Heart left ventricle (tissue), 16 donors: Measurements from ENCODE around the gene ANKRD50. TPM values are rescaled to one million over a fixed set of nuclear protein-coding genes. Genes with fewer than 3 reads are reported as not detected.

Experiments
- ATAC-seq, 4 donors: fragments of 200-7000 bp; cut with Tn5 transposase; one replicate each; pipeline ENCODE4 v1.9.1; 2020 to 2022; ENCODE audit warnings: moderate library complexity in 4 of 4, mild to moderate bottlenecking in 3 of 4, moderate number of reproducible peaks in 1 of 4
- DNase-seq, 5 donors: peaks; one replicate each; pipeline ENCODE4 v3.0.0-alpha.2; 2020
- H3K27ac ChIP-seq, 12 donors: fragments of 200-600 bp; sonication (generic) in 4 of 12; one replicate each; pipeline versions ENCODE4 v1.5.0 to v1.8.0; 2016 to 2022; ENCODE audit warnings: mild to moderate bottlenecking in 2 of 12
- H3K27me3 ChIP-seq, 9 donors: fragments of 200-600 bp; sonication (generic) in 2 of 9; one replicate each; pipeline versions ENCODE4 v1.5.1 to v1.8.0; 2016 to 2022; ENCODE audit warnings: mild to moderate bottlenecking in 3 of 9
- H3K36me3 ChIP-seq, 9 donors: fragments of 200-600 bp; sonication (generic) in 2 of 9; one replicate each; pipeline versions ENCODE4 v1.5.0 to v1.8.0; 2018 to 2022; ENCODE audit warnings: mild to moderate bottlenecking in 2 of 9
- H3K4me1 ChIP-seq, 12 donors: fragments of 200-600 bp; sonication (generic) in 4 of 12; one replicate each; pipeline versions ENCODE4 v1.5.0 to v1.8.0; 2016 to 2022; ENCODE audit warnings: mild to moderate bottlenecking in 3 of 12
- H3K4me3 ChIP-seq, 12 donors: fragments of 200-600 bp; sonication (generic) in 4 of 12; one replicate each; pipeline versions ENCODE4 v1.5.0 to v1.8.0; 2017 to 2022; ENCODE audit warnings: mild to moderate bottlenecking in 9 of 12, moderate library complexity in 4 of 12
- H3K9me3 ChIP-seq, 12 donors: fragments of 200-600 bp; sonication (generic) in 4 of 12; one replicate each; pipeline versions ENCODE4 v1.5.0 to v1.8.0; 2016 to 2022; ENCODE audit warnings: mild to moderate bottlenecking in 1 of 12
- POLR2A ChIP-seq, 2 donors: fragments of 450-650 bp; IDR thresholded peaks; one replicate each; pipeline ENCODE4 v1.6.1; 2017; ENCODE audit warnings: antibody characterized with exemption in 2 of 2, mild to moderate bottlenecking in 2 of 2, moderate library complexity in 2 of 2
- WGBS, 4 donors: extraction: QIAGEN DNeasy Blood & Tissue Kit in 2 of 4; methylation state at CpG; one replicate each; pipeline versions ENCODE4 v1.1.5 to v1.1.7; 2013 to 2018; 5-methylcytosine and 5-hydroxymethylcytosine counted together
- intact Hi-C, 10 donors: fragments of 100-400 bp; cut with DNase I; formaldehyde crosslinking; loops; one replicate each; pipeline versions ENCODE4 v1.11.1 to v1.14.2; 2022
- polyA plus RNA-seq, 2 donors: library from polyadenylated mRNA; stranded (reverse); fragments of 200-250 nt; gene quantifications; one replicate each; pipeline ENCODE4 v1.2.3, GENCODE V29; 2013
- total RNA-seq, 9 donors: library from RNA; depleted of rRNA in 2 of 9; stranded (reverse); fragments of >200 nt in 2 of 9; fragmentation: NEBNext Ultra II Directional in 3 of 9; extraction: Animal tissue kit (Norgen Biotek cat#: 25700) in 3 of 9; gene quantifications; one replicate each; pipeline versions ENCODE4 v1.1.0 to v1.2.4, GENCODE V29; 2016 to 2023
- TF ChIP-seq, protein P1 (sequence below), 12 donors: fragments of 200-600 bp; sonication (generic) in 4 of 12; IDR thresholded peaks; one replicate each; pipeline versions ENCODE4 v1.5.0 to v1.8.0; 2018 to 2022; ENCODE audit warnings: antibody characterized with exemption in 12 of 12, mild to moderate bottlenecking in 5 of 12
- donor health status: ischemic (EF 13 %, LVEDD 7.1; RV severe dilation, severe dysfunction).
- donor health status: healthy with polysubstance abuse.
- donor health status: DM: no; HTN: yes; CAD: no.
- donor health status: DM: no; HTN: no; CAD: no.
- donor health status: ischemic (EF 25% LVEDD 6.9; RV normal size, moderate dysfunction).
- donor health status: ischemic (EF 25% LVEDD 5.7; RV mildly dilated, moderate dysfunction).
- donor health status: healthy.
- donor health status: DM: yes; HTN: yes; CAD: no.
- donor health status: ischemic (EF 35%, LVEDD 5.7; RV mildly dilated, moderate dysfunction).
- donor health status: nonischemic (EF 11% LVEDD 7.7; RV severe dilation, severe dysfunction).
- donor health status: DM: yes; HTN: yes; CAD: no.
- donor health status: PGD.
- donor health status: ischemic (EF 29% LVEDD 5.4; RV normal size, mild dysfunction).
- donor health status: nonischemic (EF 23%, LVEDD 6.1; RV moderate dilation, normal function).

ANKRD50 gene
- total and polyA plus RNA-seq, 11 donors, result 1.8 to 19.0 (median 8.1) TPM

DNA sequence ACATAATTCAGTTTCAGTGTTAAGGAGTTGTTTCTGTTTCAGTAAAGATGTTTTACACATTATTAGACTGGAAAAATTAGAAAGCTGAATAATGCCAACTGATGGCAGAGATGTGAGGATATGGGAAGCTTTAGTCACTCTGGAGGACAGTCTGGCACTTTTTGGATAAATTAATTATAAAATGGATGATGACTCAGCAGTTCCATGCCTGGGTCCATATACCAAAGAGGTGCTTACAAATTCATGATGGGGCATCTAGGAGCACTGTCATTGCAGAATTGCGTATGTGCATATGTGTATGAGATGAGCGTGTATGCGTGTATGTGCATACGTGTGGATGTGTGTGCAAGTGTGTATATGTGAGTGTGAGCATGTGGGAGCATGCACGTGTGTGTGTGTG, 31.2 kb upstream of the ANKRD50 start:
- intact Hi-C loops, result no loop called here
- 86 to 90% (median 87%) methylated on average over 5 of the region's 5 CpGs for WGBS, 4 donors
- Histone ChIP-seq H3K4me1 (peaks cover 0 to 8% (median 0%) of the 10 kb centered on the region in 12 donors), H3K27me3 (no peaks in the 10 kb centered on the region), H3K9me3 (no peaks in the 10 kb centered on the region), H3K4me3 (no peak overlapping the region), H3K36me3 (no peaks in the 10 kb centered on the region), H3K27ac (no peak overlapping the region)
- DNase-seq (no peak), ATAC-seq (no peak)
- TF ChIP-seq, protein P1, sequence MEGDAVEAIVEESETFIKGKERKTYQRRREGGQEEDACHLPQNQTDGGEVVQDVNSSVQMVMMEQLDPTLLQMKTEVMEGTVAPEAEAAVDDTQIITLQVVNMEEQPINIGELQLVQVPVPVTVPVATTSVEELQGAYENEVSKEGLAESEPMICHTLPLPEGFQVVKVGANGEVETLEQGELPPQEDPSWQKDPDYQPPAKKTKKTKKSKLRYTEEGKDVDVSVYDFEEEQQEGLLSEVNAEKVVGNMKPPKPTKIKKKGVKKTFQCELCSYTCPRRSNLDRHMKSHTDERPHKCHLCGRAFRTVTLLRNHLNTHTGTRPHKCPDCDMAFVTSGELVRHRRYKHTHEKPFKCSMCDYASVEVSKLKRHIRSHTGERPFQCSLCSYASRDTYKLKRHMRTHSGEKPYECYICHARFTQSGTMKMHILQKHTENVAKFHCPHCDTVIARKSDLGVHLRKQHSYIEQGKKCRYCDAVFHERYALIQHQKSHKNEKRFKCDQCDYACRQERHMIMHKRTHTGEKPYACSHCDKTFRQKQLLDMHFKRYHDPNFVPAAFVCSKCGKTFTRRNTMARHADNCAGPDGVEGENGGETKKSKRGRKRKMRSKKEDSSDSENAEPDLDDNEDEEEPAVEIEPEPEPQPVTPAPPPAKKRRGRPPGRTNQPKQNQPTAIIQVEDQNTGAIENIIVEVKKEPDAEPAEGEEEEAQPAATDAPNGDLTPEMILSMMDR (IDR thresholded peaks at IDR 0.05), result no peak
- TF ChIP-seq POLR2A (IDR thresholded peaks at IDR 0.05), result no peak

DNA sequence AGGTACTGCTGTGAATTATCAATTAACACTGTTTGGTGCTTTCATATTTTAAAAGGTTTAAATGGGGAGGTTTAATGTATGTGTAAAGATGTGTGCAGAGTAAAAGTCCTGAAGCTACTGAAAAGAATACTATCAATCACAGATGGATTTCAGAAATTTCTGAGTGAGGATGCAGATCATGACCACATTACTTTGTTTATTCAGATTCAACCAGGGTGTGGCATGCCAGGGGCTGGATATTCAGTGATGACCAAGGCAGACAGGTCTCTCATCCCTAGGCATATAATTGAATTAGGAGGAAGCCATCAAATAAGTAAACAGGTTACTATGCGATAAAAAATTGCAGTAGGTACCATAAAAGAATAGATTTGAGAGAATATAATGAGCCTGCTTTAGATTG, 28.0 kb upstream of the ANKRD50 start:
- ATAC-seq, result no peak
- 69 to 83% (median 78%) methylated on average over 1 of the region's 1 CpG for WGBS, 4 donors
- Histone ChIP-seq H3K4me1 (peaks cover 0 to 4% (median 0%) of the 10 kb centered on the region in 12 donors), H3K4me3 (no peak overlapping the region), H3K27me3 (no peaks in the 10 kb centered on the region), H3K36me3 (no peaks in the 10 kb centered on the region), H3K27ac (no peak overlapping the region), H3K9me3 (no peaks in the 10 kb centered on the region)
- intact Hi-C loops, result no loop called here
- TF ChIP-seq, protein P1 (IDR thresholded peaks at IDR 0.05), result no peak
- TF ChIP-seq POLR2A (IDR thresholded peaks at IDR 0.05), result no peak
- no peak for DNase-seq

DNA sequence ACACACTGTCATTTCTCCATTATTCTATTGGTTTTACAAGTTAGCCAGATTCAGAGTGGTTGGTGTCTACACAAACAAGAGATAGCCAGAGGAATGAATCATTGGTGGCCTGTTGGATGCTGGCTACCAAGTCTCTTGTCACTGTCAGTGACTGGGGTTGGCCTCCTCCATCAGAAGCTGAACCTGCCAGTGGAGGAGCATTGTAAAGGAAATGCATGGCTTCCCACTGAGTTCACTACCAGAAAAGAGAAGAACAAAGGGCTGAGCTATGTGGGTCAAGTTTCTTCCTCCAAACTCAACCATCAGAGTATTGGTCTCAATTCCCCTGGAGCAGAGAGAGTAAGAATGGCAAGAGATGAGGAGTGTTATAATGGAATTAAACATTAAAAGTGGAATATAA, 26.5 kb upstream of the ANKRD50 start:
- TF ChIP-seq POLR2A (IDR thresholded peaks at IDR 0.05), result no peak
- TF ChIP-seq, protein P1 (IDR thresholded peaks at IDR 0.05), result no peak
- intact Hi-C loops, result no loop called here
- H3K27me3 ChIP-seq, result no peaks in the 10 kb centered on the region
- H3K36me3 ChIP-seq, result no peaks in the 10 kb centered on the region
- H3K9me3 ChIP-seq, result no peaks in the 10 kb centered on the region
- DNase-seq, result no peak
- no peak overlapping the region for H3K27ac ChIP-seq
- ATAC-seq, result no peak
- H3K4me1 ChIP-seq, result no peaks in the 10 kb centered on the region
- no peak overlapping the region for H3K4me3 ChIP-seq

DNA sequence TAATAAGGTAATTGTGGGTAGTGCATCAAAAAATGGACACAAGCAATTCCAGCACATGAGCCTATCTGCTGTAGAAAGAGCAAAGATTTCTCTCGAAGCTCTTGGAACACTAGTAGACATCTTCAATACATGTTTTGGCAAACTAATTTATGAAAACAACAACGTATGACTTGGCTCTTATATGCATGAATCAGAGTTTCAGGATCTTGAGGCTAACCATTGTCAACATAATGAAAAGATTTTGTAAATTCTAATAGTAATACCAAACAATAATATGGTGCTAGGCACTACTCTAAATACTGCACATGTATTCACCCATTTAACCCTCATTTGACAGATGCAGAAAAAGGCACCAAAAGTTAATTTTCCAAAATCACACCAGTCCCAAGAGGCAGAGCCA, 25.1 kb upstream of the ANKRD50 start:
- 69 to 79% (median 74%) methylated on average over 2 of the region's 2 CpGs for WGBS, 4 donors
- no peaks in the 10 kb centered on the region for H3K36me3 ChIP-seq
- H3K27ac ChIP-seq, result no peak overlapping the region
- intact Hi-C loops, result no loop called here
- H3K9me3 ChIP-seq, result no peaks in the 10 kb centered on the region
- no peak for ATAC-seq
- H3K4me1 ChIP-seq, result no peaks in the 10 kb centered on the region
- H3K27me3 ChIP-seq, result no peaks in the 10 kb centered on the region
- H3K4me3 ChIP-seq, result no peak overlapping the region
- TF ChIP-seq, protein P1 (IDR thresholded peaks at IDR 0.05), result no peak
- TF ChIP-seq POLR2A (IDR thresholded peaks at IDR 0.05), result no peak
- DNase-seq, result no peak
